ENCODE results near the gene SLC7A1. TPM values are rescaled to one million over a fixed set of nuclear protein-coding genes. Genes with fewer than 3 reads are reported as not detected.

Gene SLC7A1
- total RNA-seq, 3 donors from 2014 or later: 6.6 to 15.4 (median 12.7) TPM

GRCh38 chr13:29505511-29505910, 90.0 kb downstream of the SLC7A1 start:
- intact Hi-C loops (cut with DNase I; ENCODE audit: low total_unique reads): loop anchor here (5.0 kb wide), 1 partner anchor 1462 kb away; no protein-coding TSS in a partner anchor
- no peaks in the 10 kb centered on the region for H3K4me1 ChIP-seq
- peaks cover 0 to 25% of the 10 kb centered on the region in 2 donors for H3K27me3 ChIP-seq
- no peaks in the 10 kb centered on the region for H3K9me3 ChIP-seq
- no peak overlapping the region for H3K4me3 ChIP-seq
- H3K27ac ChIP-seq: no peak overlapping the region
- TF ChIP-seq POLR2A (IDR thresholded peaks at IDR 0.05) (no peak), POLR2AphosphoS5 (IDR thresholded peaks at IDR 0.05) (no peak)
- TF ChIP-seq, protein P1, sequence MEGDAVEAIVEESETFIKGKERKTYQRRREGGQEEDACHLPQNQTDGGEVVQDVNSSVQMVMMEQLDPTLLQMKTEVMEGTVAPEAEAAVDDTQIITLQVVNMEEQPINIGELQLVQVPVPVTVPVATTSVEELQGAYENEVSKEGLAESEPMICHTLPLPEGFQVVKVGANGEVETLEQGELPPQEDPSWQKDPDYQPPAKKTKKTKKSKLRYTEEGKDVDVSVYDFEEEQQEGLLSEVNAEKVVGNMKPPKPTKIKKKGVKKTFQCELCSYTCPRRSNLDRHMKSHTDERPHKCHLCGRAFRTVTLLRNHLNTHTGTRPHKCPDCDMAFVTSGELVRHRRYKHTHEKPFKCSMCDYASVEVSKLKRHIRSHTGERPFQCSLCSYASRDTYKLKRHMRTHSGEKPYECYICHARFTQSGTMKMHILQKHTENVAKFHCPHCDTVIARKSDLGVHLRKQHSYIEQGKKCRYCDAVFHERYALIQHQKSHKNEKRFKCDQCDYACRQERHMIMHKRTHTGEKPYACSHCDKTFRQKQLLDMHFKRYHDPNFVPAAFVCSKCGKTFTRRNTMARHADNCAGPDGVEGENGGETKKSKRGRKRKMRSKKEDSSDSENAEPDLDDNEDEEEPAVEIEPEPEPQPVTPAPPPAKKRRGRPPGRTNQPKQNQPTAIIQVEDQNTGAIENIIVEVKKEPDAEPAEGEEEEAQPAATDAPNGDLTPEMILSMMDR (IDR thresholded peaks at IDR 0.05): no peak
- H3K36me3 ChIP-seq: no peaks in the 10 kb centered on the region
- DNase-seq (ENCODE audit: low spot score in 2 of 2): no peak

DNA sequence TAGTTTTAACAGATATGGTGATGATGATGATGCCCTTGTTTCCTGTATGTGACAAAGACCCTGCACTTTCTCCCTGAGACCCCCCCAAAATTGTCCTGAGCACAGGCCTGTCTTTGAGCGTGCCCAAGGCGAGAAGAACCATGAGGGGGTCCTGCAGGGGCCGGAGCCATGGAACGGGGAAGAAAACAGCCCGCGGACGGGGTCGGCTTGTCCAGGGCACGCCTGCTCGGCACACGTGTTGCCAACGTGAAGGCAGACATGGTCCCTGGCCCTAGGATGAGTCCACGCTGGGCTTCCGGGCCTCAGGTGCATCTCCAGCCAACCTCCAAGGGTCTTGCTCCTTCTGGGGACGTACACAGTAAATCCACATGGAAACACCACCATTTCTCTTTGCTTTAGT, 90.8 kb downstream of the SLC7A1 start:
- H3K27ac ChIP-seq: no peak overlapping the region
- TF ChIP-seq POLR2AphosphoS5 (IDR thresholded peaks at IDR 0.05) (no peak), POLR2A (IDR thresholded peaks at IDR 0.05) (no peak)
- TF ChIP-seq, protein P1 (IDR thresholded peaks at IDR 0.05): no peak
- no peaks in the 10 kb centered on the region for H3K36me3 ChIP-seq
- intact Hi-C loops (cut with DNase I; ENCODE audit: low total_unique reads): loop anchor here (5.0 kb wide), 1 partner anchor 1463 kb away; no protein-coding TSS in a partner anchor
- H3K4me1 ChIP-seq: no peaks in the 10 kb centered on the region
- no peak for DNase-seq (ENCODE audit: low spot score in 2 of 2)
- no peaks in the 10 kb centered on the region for H3K9me3 ChIP-seq
- H3K4me3 ChIP-seq: no peak overlapping the region
- H3K27me3 ChIP-seq: peaks cover 0 to 25% of the 10 kb centered on the region in 2 donors

- intact Hi-C loops (cut with DNase I; ENCODE audit: low total_unique reads): no loop called here
- TF ChIP-seq POLR2A (IDR thresholded peaks at IDR 0.05) (no peak), POLR2AphosphoS5 (IDR thresholded peaks at IDR 0.05) (no peak)
- TF ChIP-seq, protein P1 (IDR thresholded peaks at IDR 0.05): no peak
- H3K4me1 ChIP-seq: no peaks in the 10 kb centered on the region
- no peaks in the 10 kb centered on the region for H3K9me3 ChIP-seq
- no peak for DNase-seq (ENCODE audit: low spot score in 2 of 2)
- H3K36me3 ChIP-seq: no peaks in the 10 kb centered on the region
- H3K27ac ChIP-seq: no peak overlapping the region
- H3K27me3 ChIP-seq: peaks cover 0 to 25% of the 10 kb centered on the region in 2 donors
- peak overlapping the region in 2 of 3 donors; percentile 23 to 50 for H3K4me3 ChIP-seq
Observed at GRCh38 chr13:29503041-29503837, 92.2 kb downstream of the SLC7A1 start.

DNA sequence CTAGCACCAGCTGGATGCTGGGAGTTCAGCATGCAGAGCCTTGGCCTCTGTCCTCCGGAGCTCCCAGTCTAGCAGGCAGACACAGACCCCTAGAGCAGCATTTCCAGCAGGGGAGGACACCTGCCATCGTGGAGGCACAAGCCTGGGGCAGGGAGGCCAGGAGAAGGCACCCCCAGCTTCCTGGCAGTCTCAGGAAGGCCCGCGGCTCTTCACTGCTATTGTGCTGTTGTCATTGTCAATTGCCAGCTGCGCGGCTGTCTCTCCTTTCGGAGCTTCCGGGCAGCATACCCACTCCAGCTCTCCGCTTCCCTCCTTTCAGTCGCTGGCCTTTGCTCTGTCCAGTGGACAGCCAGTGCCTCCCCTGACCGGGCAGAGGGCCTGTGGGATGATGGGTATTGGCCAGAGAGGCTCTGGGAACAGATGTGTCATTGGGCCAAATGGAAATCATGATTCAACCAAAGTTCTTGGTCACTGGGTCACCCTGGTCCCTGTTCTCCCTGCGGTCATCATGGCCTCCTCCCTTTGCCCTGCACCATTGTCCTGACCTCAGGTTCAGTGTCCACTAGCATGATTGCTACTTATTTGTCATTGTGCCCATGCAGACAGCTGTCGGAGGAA, 93.0 kb downstream of the SLC7A1 start:
- intact Hi-C loops (cut with DNase I; ENCODE audit: low total_unique reads): no loop called here

More for the DNA sequence above, 93.0 kb downstream of the SLC7A1 start:
- no peaks in the 10 kb centered on the region for H3K4me1 ChIP-seq
- peak overlapping the region in 1 of 3 donors; percentile 23 for H3K4me3 ChIP-seq
- H3K9me3 ChIP-seq: no peaks in the 10 kb centered on the region
- H3K27me3 ChIP-seq: peaks cover 0 to 25% of the 10 kb centered on the region in 2 donors
- no peak for DNase-seq (ENCODE audit: low spot score in 2 of 2)
- H3K27ac ChIP-seq: no peak overlapping the region
- TF ChIP-seq POLR2AphosphoS5 (IDR thresholded peaks at IDR 0.05) (no peak), POLR2A (IDR thresholded peaks at IDR 0.05) (no peak)
- TF ChIP-seq, protein P1 (IDR thresholded peaks at IDR 0.05): no peak
- no peaks in the 10 kb centered on the region for H3K36me3 ChIP-seq

All from breast epithelium (tissue), 4 donors.